HG03159 (cell line): Measurements from ENCODE around the gene PEX14.

Experiments used
- ATAC-seq: cut with Tn5 transposase; IDR thresholded peaks from one replicate; pipeline ENCODE4 v1.9.1; 2021; ENCODE audit warnings: mild to moderate bottlenecking, moderate library complexity; ENCODE audit not compliant: unreplicated experiment

PEX14 gene

DNA sequence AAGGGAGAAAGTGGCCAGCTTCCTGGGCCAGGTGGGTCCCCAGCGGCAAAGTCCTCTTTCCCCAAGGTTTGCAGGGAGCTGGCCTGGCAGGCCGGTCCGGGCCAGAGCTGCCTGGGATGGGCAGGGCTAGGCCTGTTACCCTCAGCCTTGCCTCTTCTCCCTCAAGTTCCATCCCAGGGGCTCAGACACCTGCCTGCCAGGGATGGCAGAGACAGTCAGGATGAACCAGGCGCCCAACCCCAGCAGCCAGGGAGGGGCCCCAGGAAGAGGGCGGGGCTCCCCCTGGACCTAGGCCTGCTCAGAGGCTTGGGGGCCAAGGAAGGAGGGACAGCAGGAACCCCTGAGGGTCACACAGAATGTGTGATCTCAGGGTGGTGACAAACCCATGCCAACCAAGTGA, 201.1 kb downstream of the PEX14 start:
- ATAC-seq = no peak

- no peak for ATAC-seq
These were observed 202.2 kb downstream of the PEX14 start for GRCh38 chr1:10676963-10677362.

- ATAC-seq = no peak
These were observed 203.0 kb downstream of the PEX14 start for GRCh38 chr1:10677491-10678391.

DNA sequence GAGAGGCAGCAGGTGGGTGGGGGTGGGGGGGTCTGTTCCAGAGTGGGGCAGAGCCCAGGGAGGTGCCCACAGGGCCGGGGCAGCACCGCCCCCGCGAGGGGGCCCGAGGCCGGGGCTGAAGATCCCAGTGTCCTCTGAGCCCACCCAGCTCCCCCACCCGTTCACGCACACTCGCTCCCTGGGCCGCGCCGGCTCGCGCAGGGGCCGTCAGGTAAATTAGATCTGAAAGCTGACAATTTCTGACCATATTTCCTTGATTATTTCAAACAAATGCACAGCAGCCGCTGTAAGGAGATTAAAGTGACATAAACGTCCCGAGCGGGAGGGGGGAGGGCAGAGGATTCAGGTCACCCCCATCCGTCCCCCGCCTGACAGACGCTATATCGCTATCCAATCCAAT, 203.7 kb downstream of the PEX14 start:
- ATAC-seq = no peak

DNA sequence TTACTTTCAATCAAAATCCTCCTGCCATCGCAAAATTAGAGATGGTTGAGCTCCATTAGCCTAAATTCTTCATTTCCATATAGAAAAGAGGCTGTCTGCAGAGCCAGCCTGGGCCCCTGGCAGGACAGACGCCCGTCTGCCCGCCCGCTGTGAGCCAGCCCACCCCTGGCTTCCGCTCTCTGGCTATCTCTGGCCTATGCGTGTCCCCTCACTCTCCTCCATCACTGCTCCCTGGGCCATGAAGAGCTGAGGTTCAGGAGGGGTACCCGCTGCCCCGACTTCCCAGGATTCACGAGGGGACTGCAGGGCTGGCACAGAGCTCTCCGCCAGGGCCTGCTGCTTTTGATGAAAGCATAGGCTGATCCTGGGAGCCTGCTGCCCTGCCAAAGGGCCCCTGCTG, 204.1 kb downstream of the PEX14 start:
- no peak for ATAC-seq

DNA sequence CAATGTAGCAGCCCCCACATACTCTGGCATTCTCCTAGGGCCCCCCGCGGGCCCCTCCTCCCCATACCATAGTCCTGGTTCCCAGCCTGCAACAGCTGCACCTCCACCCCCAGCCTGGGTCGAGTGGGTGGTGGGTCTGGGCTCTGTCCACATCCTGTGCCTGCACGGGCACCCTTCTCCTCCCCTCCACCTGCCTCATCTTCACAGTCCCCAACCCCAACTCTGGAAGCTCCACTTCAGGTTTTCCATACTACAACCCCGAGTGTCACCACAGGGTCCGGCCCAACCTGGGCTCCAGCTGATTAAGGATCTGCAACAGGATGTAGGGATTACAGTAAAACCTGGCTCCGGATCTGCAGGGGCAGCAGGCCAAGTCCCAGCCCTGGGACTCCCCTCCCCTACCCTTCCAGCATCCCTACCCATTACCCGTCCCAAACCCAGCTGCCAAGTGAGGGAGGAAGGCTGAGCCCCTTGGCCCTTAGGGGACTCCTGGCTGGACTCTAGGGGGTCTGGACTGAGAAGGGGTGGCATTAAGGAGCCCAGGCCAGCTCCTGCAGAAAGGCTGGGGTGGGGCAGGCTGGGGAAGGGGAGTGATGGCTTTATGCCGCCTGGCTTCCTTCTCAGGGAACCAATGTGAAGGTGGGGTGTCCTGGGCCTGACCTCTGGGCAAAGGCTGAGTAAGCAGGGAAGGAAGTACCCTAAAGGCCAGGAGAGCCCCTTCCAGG, 204.9 kb downstream of the PEX14 start:
- no peak for ATAC-seq
